Midbrain (tissue), 1 donor: ENCODE data around the gene OR52J3.
"Not testable (repeated sequence)": the region's sequence is repeated elsewhere in the genome, so short reads cannot be mapped to it uniquely, and the experiment has no call there.

Source experiments
- DNase-seq: peaks from one replicate; lab custom pipeline; 2025; lab: John Stamatoyannopoulos, UW

The OR52J3 gene

GRCh38 chr11:5046226-5046625 is at the start of gene OR52J3:
TSS of gene OR52J3 (plus strand) at chr11:5046526. CDS start at chr11:5046526, 0 bp downstream.
- no peak for DNase-seq

DNA sequence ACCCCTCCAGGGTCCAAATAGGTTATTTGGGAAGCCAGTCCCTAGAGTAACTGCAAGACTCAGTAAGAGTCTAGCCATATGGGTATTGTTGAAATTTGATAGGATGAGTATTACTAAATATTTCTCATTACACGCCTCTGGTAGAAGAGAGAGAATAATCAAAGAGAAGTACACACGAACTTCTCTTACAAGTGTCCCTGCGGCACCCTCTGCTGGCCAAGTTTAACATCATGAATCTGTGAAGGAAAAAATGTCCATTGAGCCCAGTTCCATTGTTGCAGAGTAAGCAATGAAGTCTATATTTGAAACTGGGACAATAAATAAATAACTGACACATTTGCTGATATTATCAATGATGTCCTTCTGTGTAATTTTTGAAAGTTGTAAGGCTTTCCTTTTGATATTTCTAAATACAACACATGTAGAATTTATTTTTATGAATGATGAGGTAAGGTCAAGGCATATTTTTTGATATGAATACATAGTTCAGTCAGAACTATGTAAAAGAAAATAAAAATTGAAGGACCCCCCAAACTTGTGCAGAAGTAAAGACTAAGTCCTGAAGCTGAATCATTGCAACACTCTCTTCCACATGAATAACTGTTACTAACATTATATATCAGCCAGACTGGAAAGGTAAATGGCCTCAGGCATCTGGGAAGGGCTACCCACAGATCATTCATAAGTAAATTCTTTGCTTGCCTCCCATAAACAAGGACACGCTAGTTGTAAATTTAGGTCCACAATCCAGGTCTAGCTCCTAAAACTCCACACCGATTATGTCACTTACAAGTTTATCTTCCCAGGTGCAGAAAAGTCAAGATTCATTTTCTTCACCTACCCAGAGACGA is 41.7 kb upstream of the OR52J3 start:
- peak; percentile 45 for DNase-seq

DNA sequence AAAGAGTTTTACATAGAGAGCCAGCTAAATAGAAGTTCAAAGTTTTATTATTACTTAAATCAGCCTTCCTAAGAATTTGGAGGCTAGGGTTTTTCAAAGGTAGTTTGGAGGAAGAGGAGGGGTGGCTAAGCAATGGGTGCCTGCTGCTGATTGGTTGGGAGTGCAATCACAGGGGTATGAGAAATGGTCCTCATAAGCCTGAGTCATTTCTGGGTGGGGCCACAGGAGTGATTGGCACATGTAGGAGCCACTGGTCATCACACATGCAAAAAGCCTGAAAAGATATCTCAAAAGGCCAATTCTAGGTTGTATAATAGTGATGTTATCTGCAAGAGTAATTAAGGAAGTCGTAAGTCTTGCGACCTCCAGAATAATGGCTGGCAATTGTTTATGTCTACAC is 38.8 kb upstream of the OR52J3 start:
- no peak for DNase-seq

GRCh38 chr11:5011254-5011653 is 35.1 kb upstream of the OR52J3 start:
- no peak for DNase-seq

GRCh38 chr11:5013012-5013411 is 33.3 kb upstream of the OR52J3 start:
- DNase-seq = no peak

DNA sequence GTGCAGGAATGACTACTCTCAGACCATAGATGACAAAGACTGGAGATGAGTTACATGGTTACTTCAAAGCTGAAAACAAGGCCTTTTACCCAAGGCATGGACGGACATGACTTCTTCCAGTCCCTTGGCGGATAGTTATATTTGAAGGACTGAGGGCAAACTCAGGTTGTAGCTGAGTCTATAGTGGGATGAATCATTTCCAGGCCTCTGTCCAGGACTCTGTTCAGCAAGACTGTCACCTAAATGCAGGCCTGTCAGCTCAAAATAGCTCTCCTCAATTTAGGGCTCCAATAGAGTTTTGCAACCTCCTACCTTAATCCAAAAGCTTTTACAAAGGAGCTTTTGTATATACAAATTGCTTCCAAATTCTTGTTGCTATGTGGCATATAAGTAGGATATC is 24.3 kb upstream of the OR52J3 start:
- no peak for DNase-seq

DNA sequence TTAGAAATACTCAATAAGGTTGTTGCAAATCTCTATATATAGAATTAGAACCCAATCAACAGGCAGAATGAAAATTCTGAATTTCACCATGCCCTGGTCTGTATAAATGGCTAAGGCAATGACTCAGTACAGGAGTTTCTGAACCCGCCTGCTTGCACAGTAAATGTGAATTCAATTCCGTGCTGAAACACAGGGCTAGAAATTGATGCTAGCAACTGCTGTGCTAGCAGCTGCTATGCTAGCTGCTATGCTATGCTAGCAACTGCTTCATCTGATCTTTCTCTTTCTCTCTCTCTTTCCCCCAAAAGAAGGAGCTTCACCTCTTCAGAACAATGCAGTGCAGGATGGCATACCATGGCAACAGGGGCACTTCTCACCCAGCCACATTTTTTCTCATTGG is 9.7 kb upstream of the OR52J3 start:
- DNase-seq = no peak

DNA sequence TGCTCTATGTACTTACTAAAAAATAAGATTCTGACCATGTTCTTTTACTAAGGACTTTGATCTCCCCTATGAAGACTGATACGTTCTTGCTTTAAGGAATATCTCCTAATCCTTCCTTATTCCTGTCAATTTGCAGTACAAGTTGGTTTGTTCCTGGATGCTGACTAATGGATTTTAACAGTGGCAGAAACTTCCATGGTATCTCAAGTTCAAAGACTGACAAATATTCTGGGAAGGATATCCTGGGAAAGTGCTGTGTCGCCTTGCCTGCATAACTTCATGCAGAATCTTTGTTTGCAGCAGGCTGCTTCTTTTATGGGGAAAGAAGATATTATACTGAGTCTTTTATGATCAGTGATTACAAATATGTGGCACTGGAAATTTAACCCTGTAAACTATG is 8.4 kb upstream of the OR52J3 start:
- DNase-seq = no peak

GRCh38 chr11:5038341-5038740 is 8.0 kb upstream of the OR52J3 start:
- no peak for DNase-seq

- DNase-seq = no peak
Measured at GRCh38 chr11:5040876-5041275, 5.5 kb upstream of the OR52J3 start.

GRCh38 chr11:5042091-5042490 is 4.2 kb upstream of the OR52J3 start:
- no peak for DNase-seq

DNA sequence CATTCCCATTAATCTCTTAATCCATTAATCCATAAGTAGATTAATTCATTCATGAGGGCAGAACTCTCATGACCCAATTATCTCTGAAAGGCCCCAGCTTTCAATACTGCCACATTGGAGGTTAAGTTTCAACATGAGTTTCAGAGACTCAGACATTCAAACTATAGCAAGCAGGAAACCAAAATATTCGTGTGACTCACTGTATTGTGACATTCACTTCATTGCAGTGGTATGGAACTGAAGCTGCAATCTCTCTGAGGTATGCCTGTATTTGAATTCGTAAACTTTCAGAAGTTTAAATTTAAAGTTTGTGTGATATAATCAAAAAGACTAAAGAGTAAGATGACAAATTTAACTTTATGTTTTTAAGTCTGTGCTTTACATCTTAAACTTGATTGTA is 2.9 kb upstream of the OR52J3 start:
- no peak for DNase-seq

DNA sequence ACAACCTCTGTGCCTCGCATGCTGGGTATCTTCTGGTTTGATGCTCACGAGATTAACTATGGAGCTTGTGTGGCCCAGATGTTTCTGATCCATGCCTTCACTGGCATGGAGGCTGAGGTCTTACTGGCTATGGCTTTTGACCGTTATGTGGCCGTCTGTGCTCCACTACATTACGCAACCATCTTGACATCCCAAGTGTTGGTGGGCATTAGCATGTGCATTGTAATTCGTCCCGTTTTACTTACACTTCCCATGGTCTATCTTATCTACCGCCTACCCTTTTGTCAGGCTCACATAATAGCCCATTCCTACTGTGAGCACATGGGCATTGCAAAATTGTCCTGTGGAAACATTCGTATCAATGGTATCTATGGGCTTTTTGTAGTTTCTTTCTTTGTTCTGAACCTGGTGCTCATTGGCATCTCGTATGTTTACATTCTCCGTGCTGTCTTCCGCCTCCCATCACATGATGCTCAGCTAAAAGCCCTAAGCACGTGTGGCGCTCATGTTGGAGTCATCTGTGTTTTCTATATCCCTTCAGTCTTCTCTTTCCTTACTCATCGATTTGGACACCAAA is 516 bp downstream of the OR52J3 start:
- no peak for DNase-seq

GRCh38 chr11:5058679-5059078 is 12.4 kb downstream of the OR52J3 start:
- not testable (repeated sequence) for DNase-seq

DNA sequence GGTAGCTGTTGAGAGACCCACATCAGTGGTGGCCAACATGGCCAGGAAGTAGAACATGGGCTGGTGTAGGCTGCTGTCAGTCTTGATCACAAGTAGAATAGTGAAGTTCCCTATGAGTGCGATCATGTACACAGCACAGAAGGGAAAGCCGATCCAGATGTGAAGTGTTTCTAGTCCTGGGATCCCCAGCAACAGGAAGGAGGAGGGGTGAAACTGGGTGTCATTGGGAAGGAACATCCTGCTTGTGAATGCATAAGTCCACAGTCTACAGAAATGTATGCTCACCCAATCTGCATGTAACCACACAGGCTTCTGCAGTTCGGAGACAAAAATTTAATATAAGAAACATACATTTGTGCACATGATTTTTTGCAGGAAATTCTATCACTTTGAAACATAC is 13.1 kb downstream of the OR52J3 start, which contains the start of gene OR52E2:
OR52E2 (minus strand) TSS at position 237 of the 400 bp plus-strand sequence; CDS start at position 237, 0 bp downstream.
- DNase-seq = no peak

DNA sequence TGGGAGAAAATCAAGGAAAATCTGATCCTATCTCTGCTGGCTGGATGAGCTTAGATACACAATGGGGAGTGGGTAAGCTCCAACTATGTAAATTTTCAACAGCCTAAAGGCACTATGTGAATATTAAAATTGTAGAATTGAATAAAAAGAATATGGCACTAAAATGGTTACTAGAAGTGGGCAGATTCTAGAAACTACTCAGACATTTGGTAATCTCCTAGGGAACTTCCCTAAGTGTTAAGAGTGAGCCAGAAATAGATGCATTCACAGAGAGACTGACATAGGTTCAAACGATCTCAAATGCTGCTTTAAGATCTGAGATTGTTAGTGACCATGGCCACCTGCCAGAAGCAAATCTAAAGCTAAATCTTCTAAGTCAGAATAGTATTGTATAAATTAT is 18.7 kb downstream of the OR52J3 start:
- no peak for DNase-seq

DNA sequence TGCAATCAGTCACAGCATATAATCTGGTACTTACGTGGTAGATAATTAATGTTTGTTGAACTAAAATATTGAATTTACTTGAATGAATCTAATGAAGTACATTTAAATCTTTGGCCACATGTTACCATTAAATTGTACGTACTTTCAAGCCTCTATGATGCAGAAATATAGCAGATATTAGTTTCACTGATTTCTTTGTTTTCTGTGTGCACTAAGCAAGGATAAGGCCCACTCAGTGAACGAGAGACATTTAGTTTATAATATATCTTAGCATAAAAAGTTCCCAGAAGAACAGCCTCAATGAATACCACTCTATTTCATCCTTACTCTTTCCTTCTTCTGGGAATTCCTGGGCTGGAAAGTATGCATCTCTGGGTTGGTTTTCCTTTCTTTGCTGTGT is 22.9 kb downstream of the OR52J3 start, which contains the start of gene OR52E1:
OR52E1 (plus strand) TSS at position 301 of the 400 bp plus-strand sequence.
- no peak for DNase-seq

DNA sequence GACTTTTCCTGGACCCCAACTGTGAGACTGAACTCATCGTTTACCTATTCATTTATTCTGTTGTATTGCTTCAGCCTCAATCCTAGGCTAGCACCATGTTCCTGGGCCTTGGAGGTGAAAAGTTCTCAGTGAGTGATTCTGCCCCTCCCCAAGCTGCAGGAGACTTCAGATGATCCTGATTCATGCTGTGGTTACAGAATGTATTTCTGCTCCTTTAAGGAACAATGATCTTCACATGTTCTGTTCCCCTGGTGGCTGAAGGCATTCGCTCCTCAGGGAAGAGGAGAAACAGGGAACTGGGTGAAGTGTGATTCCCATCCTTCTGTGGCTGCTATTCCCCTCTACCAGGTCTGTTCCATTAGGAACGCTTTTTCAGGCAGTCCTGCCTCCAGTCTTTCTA is 25.5 kb downstream of the OR52J3 start:
- DNase-seq = no peak

DNA sequence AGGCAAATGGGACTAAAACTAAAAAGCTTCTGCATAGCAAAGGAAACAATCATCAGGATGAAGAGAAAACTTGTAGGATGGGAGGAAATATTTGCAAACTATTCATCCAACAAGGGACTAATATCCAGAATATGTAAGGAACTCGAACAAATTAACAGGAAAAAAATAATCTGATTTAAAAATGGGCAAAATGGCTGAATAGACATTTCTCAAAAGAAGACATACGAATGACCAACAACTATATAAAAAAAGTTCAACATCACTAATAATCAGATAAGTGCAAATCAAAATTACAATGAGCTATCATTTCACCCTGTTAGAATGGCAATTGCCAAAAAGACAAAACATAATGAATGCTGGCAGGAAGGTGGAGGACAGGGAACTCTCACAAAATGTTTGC is 35.1 kb downstream of the OR52J3 start:
- DNase-seq = no peak

DNA sequence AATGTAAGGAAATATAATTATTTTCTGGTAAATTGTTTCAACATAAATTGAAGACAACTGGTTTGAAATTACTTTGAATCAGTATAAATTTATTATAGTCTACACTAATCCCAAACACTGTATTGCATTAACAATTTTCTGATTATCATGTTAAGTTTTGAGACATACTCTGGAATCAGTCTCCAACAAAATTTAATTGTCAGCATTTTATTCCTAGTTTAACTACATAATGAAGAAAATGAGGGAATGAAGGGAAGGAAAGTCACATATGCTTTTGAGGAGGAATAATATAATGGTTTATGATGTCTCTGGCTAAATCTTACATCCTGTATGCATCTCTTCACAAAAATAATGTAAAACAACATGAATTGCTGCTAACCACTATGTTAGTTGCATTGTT is 37.3 kb downstream of the OR52J3 start:
- DNase-seq = no peak

GRCh38 chr11:5088556-5088955 is 42.2 kb downstream of the OR52J3 start:
- no peak for DNase-seq

- DNase-seq = no peak
Measured at GRCh38 chr11:5090668-5091067, 44.3 kb downstream of the OR52J3 start.

DNA sequence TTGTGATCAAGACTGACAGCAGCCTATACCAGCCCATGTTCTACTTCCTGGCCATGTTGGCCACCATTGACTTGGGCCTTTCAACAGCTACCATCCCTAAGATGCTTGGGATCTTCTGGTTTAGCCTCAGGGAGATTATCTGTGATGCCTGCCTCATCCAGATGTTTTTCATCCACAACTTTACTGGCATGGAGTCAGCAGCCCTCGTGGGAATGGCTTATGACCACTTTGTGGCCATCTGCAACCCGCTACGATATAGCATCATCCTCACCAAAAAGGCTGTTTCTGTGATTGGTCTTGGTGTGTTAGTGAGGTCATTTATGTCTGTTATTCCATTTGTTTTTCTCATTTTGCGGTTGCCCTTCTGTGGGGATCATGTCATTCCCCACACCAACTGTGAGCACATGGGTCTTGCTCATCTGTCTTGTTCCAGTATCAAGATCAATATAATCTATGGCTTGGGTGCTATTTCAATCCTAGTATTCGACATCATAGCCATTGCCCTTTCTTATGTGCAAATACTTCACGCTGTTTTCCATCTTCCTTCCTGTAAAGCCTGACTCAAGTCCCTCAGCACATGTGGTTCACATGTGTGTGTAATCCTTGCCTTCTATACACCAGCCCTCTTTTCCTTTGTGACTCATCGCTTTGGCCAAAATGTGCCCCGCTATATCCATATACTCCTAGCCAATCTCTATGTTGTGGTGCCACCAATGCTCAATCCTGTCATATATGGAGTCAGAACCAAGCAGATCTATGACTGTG is 46.7 kb downstream of the OR52J3 start:
- DNase-seq = no peak
